Omental fat pad (tissue), 4 donors: ENCODE data around the gene HSP90AB1. TPM values are rescaled to one million over a fixed set of nuclear protein-coding genes. Genes with fewer than 3 reads are reported as not detected.

ENCODE experiments used
- ATAC-seq: fragments of 150-250 bp; one replicate; pipeline ENCODE4 v1.9.1; 2016; ENCODE audit warnings: mild to moderate bottlenecking, moderate library complexity; ENCODE audit not compliant: low FRiP score
- DNase-seq: peaks from one replicate; pipeline ENCODE4 v3.0.0-alpha.2; 2019; ENCODE audit warnings: low spot score
- CTCF ChIP-seq, 3 donors: fragments of 450-650 bp; IDR thresholded peaks; one replicate each; pipeline ENCODE4 v1.5.1; 2016 to 2017; ENCODE audit warnings: antibody characterized with exemption in 3 of 3, mild to moderate bottlenecking in 3 of 3, moderate library complexity in 2 of 3
- small RNA-seq: library from RNA; depleted of rRNA; stranded (forward); fragments of <200 nt; gene quantifications from one replicate; pipeline ENCODE3, GENCODE V24; 2016
- total RNA-seq, 4 donors: library from RNA; depleted of rRNA; stranded (reverse); fragments of >200 nt; gene quantifications; one replicate each; pipeline ENCODE4 v1.1.0, GENCODE V29; 2016

Gene HSP90AB1
- total RNA-seq, 4 donors from 2014 or later: 553 to 1,198 (median 846) TPM

- no peak for TF ChIP-seq CTCF (IDR thresholded peaks at IDR 0.05)
- ATAC-seq (no peak), DNase-seq (no peak)
These were observed 51.3 kb downstream of the HSP90AB1 start for GRCh38 chr6:44298055-44298803.

- ATAC-seq: no peak
- DNase-seq: no peak
These were observed 52.0 kb downstream of the HSP90AB1 start for GRCh38 chr6:44298864-44299263.

GRCh38 chr6:44300292-44300823 lies 53.5 kb downstream of the HSP90AB1 start:
- no peak for ATAC-seq
- no peak for TF ChIP-seq CTCF (IDR thresholded peaks at IDR 0.05)
- DNase-seq: no peak

More at GRCh38 chr6:44298864-44299263, 52.0 kb downstream of the HSP90AB1 start:
- no peak for TF ChIP-seq CTCF (IDR thresholded peaks at IDR 0.05)

GRCh38 chr6:44301106-44301505 lies 54.2 kb downstream of the HSP90AB1 start:
- TF ChIP-seq CTCF (IDR thresholded peaks at IDR 0.05): no peak

GRCh38 chr6:44301782-44302564 lies 55.1 kb downstream of the HSP90AB1 start:
- TF ChIP-seq CTCF (IDR thresholded peaks at IDR 0.05): no peak
- no peak for DNase-seq
- ATAC-seq: no peak

More at GRCh38 chr6:44301106-44301505, 54.2 kb downstream of the HSP90AB1 start:
- ATAC-seq (no peak), DNase-seq (no peak)

GRCh38 chr6:44302856-44303255 lies 56.0 kb downstream of the HSP90AB1 start:
- no peak for ATAC-seq
- no peak for DNase-seq
- TF ChIP-seq CTCF (IDR thresholded peaks at IDR 0.05): no peak

Small RNA genes lying within 50 kb of the gene (small RNA-seq; reads per million reads assigned to genes)
- gene RN7SL811P: not detected

Other genes with a start within 250 kb of the HSP90AB1 start
- 10 to 100 TPM; 29.2 to 36.3 (median 35.5) TPM for gene MRPL14, start 119.6 kb upstream of the HSP90AB1 start, total RNA-seq
- 10 to 100 TPM; 17.0 to 23.4 (median 20.6) TPM for gene TMEM63B, start 119.5 kb upstream of the HSP90AB1 start, total RNA-seq
- gene CAPN11, start 88.3 kb upstream of the HSP90AB1 start, total RNA-seq: 1 to 10 TPM in 3 of 4 donors, under 1 TPM in 1; 0.09 to 8.4 (median 3.3) TPM
- gene MYMX, start 30.2 kb upstream of the HSP90AB1 start, total RNA-seq: 10 to 100 TPM in 1 of 4 donors, 1 to 10 TPM in 2, not detected in 1; 1.9 to 15.8 (median 2.4) TPM
- 100 to 1,000 TPM in 1 of 4 donors, 10 to 100 TPM in 3; 61.7 to 317 (median 87.0) TPM for gene SLC29A1, start 23.5 kb upstream of the HSP90AB1 start, total RNA-seq
- gene SLC35B2, start 10.4 kb downstream of the HSP90AB1 start, total RNA-seq: 10 to 100 TPM; 25.3 to 31.9 (median 30.4) TPM
- 10 to 100 TPM; 13.1 to 25.5 (median 15.3) TPM for gene NFKBIE, start 18.4 kb downstream of the HSP90AB1 start, total RNA-seq
- gene TMEM151B, start 23.3 kb downstream of the HSP90AB1 start, total RNA-seq: under 1 TPM in 1 of 4 donors, not detected in 3; 0.19 TPM
- gene AARS2, start 66.2 kb downstream of the HSP90AB1 start, total RNA-seq: 10 to 100 TPM in 1 of 4 donors, 1 to 10 TPM in 3; 6.9 to 12.3 (median 7.6) TPM
- not detected for gene SPATS1, start 95.5 kb downstream of the HSP90AB1 start, total RNA-seq
- 10 to 100 TPM; 14.6 to 21.4 (median 17.3) TPM for gene CDC5L, start 140.6 kb downstream of the HSP90AB1 start, total RNA-seq